Bronchial epithelial cell (primary cell): ENCODE results near the gene TLE3. TPM values are rescaled to one million over a fixed set of nuclear protein-coding genes. Genes with fewer than 3 reads are reported as not detected.
A peak's percentile ranks its signal among the peaks of the same experiment; 100 is the strongest.

Source experiments
- DNase-seq: peaks from one replicate; pipeline ENCODE4 v3.0.0-alpha.2; 2010; ENCODE audit warnings: low read depth
- FAIRE-seq: peaks from 2 replicates; lab custom pipeline; 2011; peaks lifted over from hg19 to GRCh38; lab: Jason Lieb, UNC
- H3K27me3 ChIP-seq: 2 replicates; pipeline ENCODE4 v1.5.1; 2011; ENCODE audit warnings: low read length; ENCODE audit not compliant: control insufficient read depth, insufficient read depth
- H3K36me3 ChIP-seq: 2 replicates; pipeline ENCODE4 v1.5.1; 2011; ENCODE audit warnings: low read length; ENCODE audit not compliant: control insufficient read depth, insufficient read depth
- H3K4me3 ChIP-seq: 2 replicates; pipeline ENCODE4 v1.5.1; 2011; ENCODE audit warnings: mild to moderate bottlenecking, low read depth, low read length, control low read depth
- CTCF ChIP-seq: IDR thresholded peaks from 2 replicates; pipeline ENCODE4 v1.5.1; 2011; ENCODE audit warnings: mild to moderate bottlenecking, moderate library complexity, low read length, control low read depth, inconsistent platforms; ENCODE audit not compliant: insufficient read depth, severe bottlenecking
- total RNA-seq: library from RNA; depleted of rRNA; stranded (reverse); fragments of >200 nt; gene quantifications from 2 replicates; pipeline ENCODE4 v1.2.1, GENCODE V29; 2014

Gene TLE3
- total RNA-seq = 19.2 and 21.8 TPM in 2 replicates

- no peaks in the 10 kb centered on the region for H3K36me3 ChIP-seq
- no peak for FAIRE-seq
- H3K27me3 ChIP-seq = peaks cover 11% of the 10 kb centered on the region
- peak within 1 kb of the TSS; percentile 83 for H3K4me3 ChIP-seq
- peak; percentile 33 for TF ChIP-seq CTCF
- DNase-seq = peak; percentile 92
Measured at GRCh38 chr15:70097321-70098152, at the start of gene TLE3. TLE3 (minus strand) TSS chr15:70097917; CDS start chr15:70096798, 1,119 bp downstream.

- Histone ChIP-seq H3K36me3 (no peaks in the 10 kb centered on the region), H3K4me3 (no peak overlapping the region), H3K27me3 (peaks cover 8% of the 10 kb centered on the region)
- no peak for TF ChIP-seq CTCF
- DNase-seq = no peak
- FAIRE-seq = no peak
Measured at GRCh38 chr15:70147178-70147760, 49.6 kb upstream of the TLE3 start.

GRCh38 chr15:70146771-70147170, 49.1 kb upstream of the TLE3 start:
- Histone ChIP-seq H3K4me3 (no peak overlapping the region), H3K36me3 (no peaks in the 10 kb centered on the region), H3K27me3 (peaks cover 11% of the 10 kb centered on the region)
- no peak for FAIRE-seq
- no peak for TF ChIP-seq CTCF
- no peak for DNase-seq

GRCh38 chr15:70146162-70146561, 48.4 kb upstream of the TLE3 start:
- FAIRE-seq = peak; percentile 75
- no peak for TF ChIP-seq CTCF
- Histone ChIP-seq H3K4me3 (no peak overlapping the region), H3K27me3 (peaks cover 15% of the 10 kb centered on the region), H3K36me3 (no peaks in the 10 kb centered on the region)
- DNase-seq = no peak

- FAIRE-seq (no peak), DNase-seq (no peak)
- no peak for TF ChIP-seq CTCF
- Histone ChIP-seq H3K27me3 (peaks cover 20% of the 10 kb centered on the region), H3K36me3 (no peaks in the 10 kb centered on the region), H3K4me3 (no peak overlapping the region)
Measured at GRCh38 chr15:70145261-70145660, 47.5 kb upstream of the TLE3 start.
